AG04450 (cell line): Measurements from ENCODE around the gene EPB41L4A. TPM values are rescaled to one million over a fixed set of nuclear protein-coding genes. Genes with fewer than 3 reads are reported as not detected.

ENCODE experiments used
- CTCF ChIA-PET: fragments of 300-600, 350-600 bp; formaldehyde crosslinking; extraction: SDS; loops from one replicate; lab custom pipeline; 2022; ENCODE audit warnings: antibody characterized with exemption, inconsistent platforms; lab: Charles Lee
- POLR2A ChIA-PET: fragments of 350-600 bp; formaldehyde crosslinking; extraction: SDS; loops from one replicate; lab custom pipeline; 2021; ENCODE audit warnings: antibody characterized with exemption, inconsistent platforms; lab: Yijun Ruan, JAX
- DNase-seq: peaks from one replicate; pipeline ENCODE4 v3.0.0-alpha.2; 2011; ENCODE audit warnings: low read depth, low spot score
- H3K27ac ChIP-seq: one replicate; pipeline ENCODE4 v1.5.1; 2012; ENCODE audit warnings: low read depth, low read length, control low read depth
- H3K27me3 ChIP-seq: one replicate; pipeline ENCODE4 v1.6.0; 2012; ENCODE audit warnings: low read length; ENCODE audit not compliant: control insufficient read depth, insufficient read depth
- H3K4me3 ChIP-seq: 2 replicates; pipeline ENCODE4 v1.5.1; 2011; ENCODE audit warnings: mild to moderate bottlenecking, low read depth, low read length, control low read depth
- H3K9me3 ChIP-seq: 2 replicates; pipeline ENCODE4 v1.5.1; 2012; ENCODE audit warnings: low read length; ENCODE audit not compliant: control insufficient read depth, insufficient read depth
- polyA plus RNA-seq: library from polyadenylated mRNA; depleted of rRNA; stranded (reverse); fragments of >200 nt; gene quantifications from 2 replicates; pipeline ENCODE4 v1.2.3, GENCODE V29; 2011
- TF ChIP-seq, protein P1 (sequence below): IDR thresholded peaks from 2 replicates; pipeline ENCODE4 v1.5.1; 2011; ENCODE audit warnings: low read depth, low read length, control low read depth, inconsistent platforms

EPB41L4A gene
- polyA plus RNA-seq, 1 experiment, result not detected

GRCh38 chr5:112381521-112381920, 37.6 kb downstream of the EPB41L4A start:
- Histone ChIP-seq H3K27me3 (peaks cover 2% of the 10 kb centered on the region), H3K4me3 (no peak overlapping the region), H3K9me3 (no peaks in the 10 kb centered on the region), H3K27ac (no peak overlapping the region)
- TF ChIP-seq, protein P1, sequence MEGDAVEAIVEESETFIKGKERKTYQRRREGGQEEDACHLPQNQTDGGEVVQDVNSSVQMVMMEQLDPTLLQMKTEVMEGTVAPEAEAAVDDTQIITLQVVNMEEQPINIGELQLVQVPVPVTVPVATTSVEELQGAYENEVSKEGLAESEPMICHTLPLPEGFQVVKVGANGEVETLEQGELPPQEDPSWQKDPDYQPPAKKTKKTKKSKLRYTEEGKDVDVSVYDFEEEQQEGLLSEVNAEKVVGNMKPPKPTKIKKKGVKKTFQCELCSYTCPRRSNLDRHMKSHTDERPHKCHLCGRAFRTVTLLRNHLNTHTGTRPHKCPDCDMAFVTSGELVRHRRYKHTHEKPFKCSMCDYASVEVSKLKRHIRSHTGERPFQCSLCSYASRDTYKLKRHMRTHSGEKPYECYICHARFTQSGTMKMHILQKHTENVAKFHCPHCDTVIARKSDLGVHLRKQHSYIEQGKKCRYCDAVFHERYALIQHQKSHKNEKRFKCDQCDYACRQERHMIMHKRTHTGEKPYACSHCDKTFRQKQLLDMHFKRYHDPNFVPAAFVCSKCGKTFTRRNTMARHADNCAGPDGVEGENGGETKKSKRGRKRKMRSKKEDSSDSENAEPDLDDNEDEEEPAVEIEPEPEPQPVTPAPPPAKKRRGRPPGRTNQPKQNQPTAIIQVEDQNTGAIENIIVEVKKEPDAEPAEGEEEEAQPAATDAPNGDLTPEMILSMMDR, result no peak
- POLR2A ChIA-PET, result no interaction called here
- no peak for DNase-seq
- CTCF ChIA-PET, result no interaction called here

DNA sequence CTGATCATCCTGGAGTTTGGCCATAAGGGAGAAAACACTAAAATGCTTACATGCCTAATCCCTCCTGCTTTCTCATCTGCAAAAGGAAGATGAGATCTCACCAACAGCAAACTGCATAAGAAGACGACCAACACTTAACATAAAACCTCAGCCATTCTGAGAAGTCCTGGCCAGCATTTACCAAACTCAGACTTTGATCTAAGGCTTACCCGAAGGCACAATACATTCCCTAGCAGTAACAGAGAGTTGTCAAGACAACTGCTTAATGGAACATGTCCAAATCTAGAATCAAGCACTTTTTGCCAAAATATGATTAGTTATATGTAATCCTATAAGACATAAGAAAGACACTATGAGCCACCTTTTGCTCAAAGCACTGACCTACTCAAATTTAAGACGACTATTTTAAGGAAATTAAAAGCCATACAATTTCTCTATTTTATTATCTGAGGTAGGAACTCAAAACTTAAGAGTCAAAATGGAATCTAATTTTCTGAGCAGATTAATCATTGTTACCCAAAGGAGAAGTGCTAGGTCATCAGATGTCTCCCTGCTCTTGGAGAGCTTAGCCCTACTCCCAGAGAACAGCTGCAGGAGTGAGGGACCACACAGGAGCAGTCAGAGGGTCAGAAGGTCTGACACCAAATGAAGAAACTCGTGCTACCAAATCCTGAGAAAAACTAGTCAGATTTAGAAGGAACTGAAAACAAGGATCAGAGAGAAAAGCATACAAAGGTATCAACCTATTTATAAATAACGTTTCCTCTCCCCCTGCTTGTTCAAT, 39.3 kb downstream of the EPB41L4A start:
- Histone ChIP-seq H3K4me3 (no peak overlapping the region), H3K27me3 (peaks cover 2% of the 10 kb centered on the region), H3K27ac (no peak overlapping the region), H3K9me3 (no peaks in the 10 kb centered on the region)
- no peak for DNase-seq
- ChIA-PET POLR2A (no interaction called here), CTCF (no interaction called here)
- TF ChIP-seq, protein P1, result no peak

DNA sequence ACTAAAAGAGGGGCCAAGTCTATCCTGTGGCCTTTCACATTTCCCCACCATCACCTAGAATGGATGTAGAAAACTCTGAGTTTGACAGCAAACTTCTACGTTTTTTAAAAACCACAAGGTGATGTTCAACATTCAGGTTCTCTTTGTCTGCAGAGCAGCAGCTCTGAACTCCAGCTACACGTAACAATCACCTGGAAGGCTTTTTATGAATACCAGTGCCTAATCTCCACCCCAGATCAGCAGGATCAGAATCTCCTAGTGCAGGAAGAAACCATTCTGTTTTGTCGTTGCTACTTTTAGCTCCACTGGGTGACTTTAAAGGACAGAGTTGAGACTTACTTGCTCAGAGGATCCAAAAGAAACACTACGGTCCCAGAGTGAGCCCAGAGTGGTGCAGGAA, 44.3 kb downstream of the EPB41L4A start:
- H3K4me3 ChIP-seq, result no peak overlapping the region
- DNase-seq, result no peak
- POLR2A ChIA-PET, result no interaction called here
- TF ChIP-seq, protein P1, result no peak
- no peaks in the 10 kb centered on the region for H3K27me3 ChIP-seq
- CTCF ChIA-PET, result no interaction called here
- H3K27ac ChIP-seq, result no peak overlapping the region
- H3K9me3 ChIP-seq, result no peaks in the 10 kb centered on the region

DNA sequence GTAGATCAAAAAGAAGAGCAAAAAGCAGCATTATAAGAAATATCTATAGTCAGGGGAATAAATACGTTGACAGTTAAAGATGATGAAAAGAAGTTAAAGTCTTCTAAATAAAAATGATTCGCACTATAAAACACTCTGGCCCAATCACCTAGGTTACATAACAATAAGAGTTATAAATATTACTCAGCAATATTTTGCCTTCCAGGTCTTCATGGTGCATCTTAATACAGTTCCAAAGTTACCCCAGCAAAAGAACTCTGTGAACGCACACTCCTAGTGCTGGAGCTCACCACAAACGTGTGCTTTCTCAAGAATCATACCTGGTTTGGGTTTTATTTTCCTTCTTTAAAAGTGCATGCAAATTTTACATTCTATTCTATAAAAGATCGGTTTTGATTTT, 44.7 kb downstream of the EPB41L4A start:
- ChIA-PET POLR2A (no interaction called here), CTCF (no interaction called here)
- Histone ChIP-seq H3K27ac (no peak overlapping the region), H3K27me3 (no peaks in the 10 kb centered on the region), H3K9me3 (no peaks in the 10 kb centered on the region), H3K4me3 (no peak overlapping the region)
- TF ChIP-seq, protein P1, result no peak
- no peak for DNase-seq

- H3K4me3 ChIP-seq, result no peak overlapping the region
- no peaks in the 10 kb centered on the region for H3K9me3 ChIP-seq
- CTCF ChIA-PET, result no interaction called here
- no peak for DNase-seq
- TF ChIP-seq, protein P1, result no peak
- POLR2A ChIA-PET, result no interaction called here
- no peaks in the 10 kb centered on the region for H3K27me3 ChIP-seq
- H3K27ac ChIP-seq, result no peak overlapping the region
Measured at GRCh38 chr5:112373885-112374284, 45.2 kb downstream of the EPB41L4A start.
